SK-N-SH treated with all-trans-retinoic acid at 6 μM for 48 hours (cell line): ENCODE data around the gene ERN1.

Experiments used
- ATAC-seq: fragments of 200-7000 bp; cut with Tn5 transposase; 3 replicates; pipeline ENCODE4 v1.9.1; 2020; ENCODE audit warnings: mild to moderate bottlenecking, moderate library complexity
- ARNTL ChIP-seq: fragments of 450-650 bp; formaldehyde crosslinking; IDR thresholded peaks from 2 replicates; pipeline ENCODE4 v1.5.0; 2020; ENCODE audit warnings: low read depth, mild to moderate bottlenecking, moderate library complexity, borderline replicate concordance
- CREB5 ChIP-seq: fragments of 250-450 bp; sonication (Bioruptor Pico); IDR thresholded peaks from 2 replicates; pipeline ENCODE4 v1.5.1; 2020; ENCODE audit warnings: low read depth, mild to moderate bottlenecking, moderate library complexity
- CSDC2 ChIP-seq: fragments of 250-450 bp; sonication (Bioruptor Pico); IDR thresholded peaks from 2 replicates; pipeline ENCODE4 v1.5.0; 2020; ENCODE audit warnings: mild to moderate bottlenecking, moderate library complexity
- CSRNP3 ChIP-seq: fragments of 250-450 bp; sonication (Bioruptor Pico); IDR thresholded peaks from 2 replicates; pipeline ENCODE4 v1.5.1; 2021; ENCODE audit warnings: mild to moderate bottlenecking, moderate library complexity
- ESRRG ChIP-seq: fragments of 250-450 bp; sonication (Bioruptor Pico); IDR thresholded peaks from 2 replicates; pipeline ENCODE4 v1.6.1; 2021; ENCODE audit warnings: mild to moderate bottlenecking
- GLIS3 ChIP-seq: fragments of 250-450 bp; sonication (Bioruptor Pico); IDR thresholded peaks from 2 replicates; pipeline ENCODE4 v1.5.0; 2020; ENCODE audit warnings: mild to moderate bottlenecking, moderate library complexity
- ISL1 ChIP-seq: fragments of 250-450 bp; sonication (Bioruptor Pico); IDR thresholded peaks from 2 replicates; pipeline ENCODE4 v2.1.2; 2022; ENCODE audit warnings: mild to moderate bottlenecking, moderate library complexity
- OSR1 ChIP-seq: fragments of 250-450 bp; sonication (Bioruptor Pico); IDR thresholded peaks from 2 replicates; pipeline ENCODE4 v1.8.0; 2022; ENCODE audit warnings: moderate library complexity, mild to moderate bottlenecking, inconsistent platforms
- RARB ChIP-seq: fragments of 250-450 bp; sonication (Bioruptor Pico); IDR thresholded peaks from 2 replicates; pipeline ENCODE4 v1.8.0; 2021; ENCODE audit warnings: mild to moderate bottlenecking, moderate library complexity
- SNAI2 ChIP-seq: fragments of 250-450 bp; sonication (Bioruptor Pico); IDR thresholded peaks from 2 replicates; pipeline ENCODE4 v1.5.0; 2020; ENCODE audit warnings: mild to moderate bottlenecking, moderate library complexity
- TOX ChIP-seq: fragments of 250-450 bp; sonication (Bioruptor Pico); IDR thresholded peaks from 2 replicates; pipeline ENCODE4 v1.8.0; 2021; ENCODE audit warnings: mild to moderate bottlenecking, moderate library complexity, borderline replicate concordance
- TSHZ2 ChIP-seq: fragments of 250-450 bp; sonication (Bioruptor Pico); IDR thresholded peaks from 2 replicates; pipeline ENCODE4 v1.5.0; 2020; ENCODE audit warnings: mild to moderate bottlenecking, moderate library complexity
- ZC3H10 ChIP-seq: fragments of 250-450 bp; sonication (Bioruptor Pico); IDR thresholded peaks from 2 replicates; pipeline ENCODE4 v1.5.1; 2021; ENCODE audit warnings: mild to moderate bottlenecking, moderate library complexity
- ZFP3 ChIP-seq: fragments of 250-450 bp; sonication (Bioruptor Pico); IDR thresholded peaks from 2 replicates; pipeline ENCODE4 v1.5.0; 2020; ENCODE audit warnings: mild to moderate bottlenecking, moderate library complexity
- ZFP30 ChIP-seq: fragments of 450-650 bp; formaldehyde crosslinking; IDR thresholded peaks from 2 replicates; pipeline ENCODE4 v1.5.0; 2022; ENCODE audit warnings: mild to moderate bottlenecking, moderate library complexity
- ZNF565 ChIP-seq: fragments of 450-650 bp; formaldehyde crosslinking; conservative IDR thresholded peaks from 2 replicates; pipeline ENCODE4 v1.5.0; 2020; ENCODE audit warnings: low read depth, mild to moderate bottlenecking, moderate library complexity
- ZNF70 ChIP-seq: fragments of 450-650 bp; formaldehyde crosslinking; IDR thresholded peaks from 2 replicates; pipeline ENCODE4 v1.5.0; 2020; ENCODE audit warnings: mild to moderate bottlenecking, moderate library complexity
- ZNF8 ChIP-seq: fragments of 450-650 bp; formaldehyde crosslinking; IDR thresholded peaks from 2 replicates; pipeline ENCODE4 v1.5.0; 2020; ENCODE audit warnings: mild to moderate bottlenecking, moderate library complexity

Gene ERN1

GRCh38 chr17:63996430-63997182, 133.3 kb downstream of the ERN1 start (continued):
- no peak for TF ChIP-seq TSHZ2
- no peak for TF ChIP-seq SNAI2 (CRISPR knock-in tag)
- no peak for TF ChIP-seq ZNF565 (CRISPR knock-in tag)
- TF ChIP-seq ZNF8 (CRISPR knock-in tag) = no peak

- no peak for ATAC-seq
- TF ChIP-seq ESRRG (CRISPR knock-in tag) (no peak), ZFP3 (CRISPR knock-in tag) (no peak), ZFP30 (CRISPR knock-in tag) (no peak)
Measured at GRCh38 chr17:63995626-63996025, 134.3 kb downstream of the ERN1 start.

GRCh38 chr17:63993368-63993985, 136.5 kb downstream of the ERN1 start:
- TF ChIP-seq ZNF565 (CRISPR knock-in tag) (no peak), TOX (CRISPR knock-in tag) (no peak)
- no peak for ATAC-seq

- ATAC-seq = no peak
- TF ChIP-seq TSHZ2 = no peak
- no peak for TF ChIP-seq ZNF565 (CRISPR knock-in tag)
- no peak for TF ChIP-seq CSRNP3
- no peak for TF ChIP-seq OSR1 (CRISPR knock-in tag)
- no peak for TF ChIP-seq TOX (CRISPR knock-in tag)
- no peak for TF ChIP-seq ARNTL (CRISPR knock-in tag)
- TF ChIP-seq GLIS3 (CRISPR knock-in tag) = no peak
- no peak for TF ChIP-seq CSDC2 (CRISPR knock-in tag)
- no peak for TF ChIP-seq ESRRG (CRISPR knock-in tag)
- TF ChIP-seq ZC3H10 (CRISPR knock-in tag) = no peak
- no peak for TF ChIP-seq CREB5 (CRISPR knock-in tag)
- TF ChIP-seq ZNF70 = no peak
- TF ChIP-seq RARB (CRISPR knock-in tag) = no peak
- TF ChIP-seq ISL1 = no peak
- TF ChIP-seq ZFP3 (CRISPR knock-in tag) = no peak
Measured at GRCh38 chr17:63991611-63992010, 138.3 kb downstream of the ERN1 start.
